ENCODE measurements around the gene ELAPOR1. TPM values are rescaled to one million over a fixed set of nuclear protein-coding genes. Genes with fewer than 3 reads are reported as not detected.

Gene ELAPOR1
- total and polyA plus RNA-seq, 2 donors (not counting 3 experiments of a cell fraction or from before 2014, with no cell fraction given) = 1.0 to 1.1 TPM

GRCh38 chr1:109107785-109108184 lies 6.1 kb upstream of the ELAPOR1 start:
- Histone ChIP-seq H3K9me1 (replicated peaks; ENCODE audit: control insufficient read depth, extremely low read depth, insufficient read depth, low read length) (no peaks in the 10 kb centered on the region), H3K36me3 (ENCODE audit: control insufficient read depth in 2 of 2, extremely low read depth in 1 of 2, insufficient read depth in 2 of 2, low read length in 2 of 2) (no peaks in the 10 kb centered on the region), H3K4me1 (ENCODE audit: control insufficient read depth, extremely low read depth, insufficient read depth, low read length) (no peaks in the 10 kb centered on the region), H3K27ac (ENCODE audit: insufficient read depth, low read depth, low read length) (no peak overlapping the region), H3K27me3 (ENCODE audit: control insufficient read depth in 2 of 2, insufficient read depth in 2 of 2, low read length in 2 of 2) (peaks cover 16 to 32% of the 10 kb centered on the region in 2 experiments), H3K4me3 (replicated peaks in 1 of 3; ENCODE audit: insufficient read depth in 1 of 3, low read depth in 1 of 3, low read length in 3 of 3) (no peak overlapping the region), H3K79me2 (ENCODE audit: control insufficient read depth, insufficient read depth, low read length) (no peaks in the 10 kb centered on the region), H3K9ac (replicated peaks; ENCODE audit: extremely low read depth, insufficient read depth, low read length) (no peak overlapping the region), H4K20me1 (replicated peaks; ENCODE audit: control insufficient read depth, extremely low read depth, insufficient read depth, low read length) (no peaks in the 10 kb centered on the region), H2AFZ (ENCODE audit: low read depth, low read length) (no peak overlapping the region), H3K9me3 (replicated peaks; ENCODE audit: control insufficient read depth, insufficient read depth, low read length) (no peaks in the 10 kb centered on the region), H3K4me2 (ENCODE audit: insufficient read depth, low read length) (no peak overlapping the region)
- DNase-seq (ENCODE audit: low read depth, low spot score) (no peak), FAIRE-seq (no peak)
- TF ChIP-seq POLR2AphosphoS5 (IDR thresholded peaks at IDR 0.05; ENCODE audit: insufficient read depth, low read depth, low read length) (no peak), GATA2 (IDR thresholded peaks at IDR 0.05; ENCODE audit: insufficient read depth, insufficient read length, low read depth, low read length) (no peak), POLR2A (IDR thresholded peaks at IDR 0.05; ENCODE audit: low read depth, low read length) (no peak), CTCF (IDR thresholded peaks at IDR 0.05; ENCODE audit: extremely low read depth in 1 of 2, insufficient read depth in 1 of 2, low read depth in 1 of 2, low read length in 2 of 2) (no peak), EZH2 (IDR thresholded peaks at IDR 0.05; ENCODE audit: borderline replicate concordance, low read depth, low read length, severe bottlenecking) (no peak), MYC (IDR thresholded peaks at IDR 0.05; ENCODE audit: low read depth, low read length) (no peak), JUN (IDR thresholded peaks at IDR 0.05; ENCODE audit: borderline replicate concordance, insufficient read depth, insufficient read length, low read depth) (no peak), FOS (IDR thresholded peaks at IDR 0.05; ENCODE audit: borderline replicate concordance, insufficient read depth, low read length) (no peak), MAX (IDR thresholded peaks at IDR 0.05; ENCODE audit: insufficient read depth, insufficient read length) (no peak)
- CTCF ChIA-PET = no interaction called here
- intact Hi-C loops (cut with micrococcal nuclease) = no loop called here
- dilution Hi-C loops (cut with MboI; ENCODE audit: extremely low pct_ligation_motif_present, low sequenced_read_pairs) = no loop called here
- POLR2A ChIA-PET = no interaction called here
- BruUV-seq (replicated peaks) = no TSS peak
